ENCODE results near the gene DDA1. TPM values are rescaled to one million over a fixed set of nuclear protein-coding genes. Genes with fewer than 3 reads are reported as not detected.
A peak's percentile ranks its signal among the peaks of the same experiment; 100 is the strongest.

The DDA1 gene
- total and polyA plus RNA-seq, 10 of the 15 experiments (the other 5 are each of a cell fraction or from before 2014, with no cell fraction given), result 0.76 to 71.0 (median 39.4) TPM

- TF ChIP-seq SUZ12 (IDR thresholded peaks at IDR 0.05; ENCODE audit: unreplicated experiment) (peak; percentile 32), ZNF592 (IDR thresholded peaks at IDR 0.05) (no peak), USF1 (IDR thresholded peaks at IDR 0.05; ENCODE audit: borderline replicate concordance, extremely low read length, insufficient read depth, low read depth, low read length) (no peak), EGR1 (IDR thresholded peaks at IDR 0.05; ENCODE audit: borderline replicate concordance in 1 of 2, low read depth in 2 of 2, low read length in 2 of 2) (peak in 1 of 2 experiments; percentile 73; a peak in 2 of 3 replicates), GATAD2B (conservative IDR thresholded peaks at IDR 0.05; ENCODE audit: low read depth) (no peak)
These were observed 19.4 kb downstream of the DDA1 start (continued) for GRCh38 chr19:17328517-17329365.

All from GM12878 (cell line).